Measurements from ENCODE around the gene PIP5KL1.
A peak's percentile ranks its signal among the peaks of the same experiment; 100 is the strongest.

The PIP5KL1 gene

GRCh38 chr9:127903557-127904475 is 26.8 kb downstream of the PIP5KL1 start:
- H3K4me3 ChIP-seq (replicated peaks; ENCODE audit: low read depth, low read length): peak overlapping the region; percentile 48
- H3K36me3 ChIP-seq (ENCODE audit: control insufficient read depth, insufficient read depth, low read length): peaks cover 7% of the 10 kb centered on the region
- H3K27me3 ChIP-seq (replicated peaks; ENCODE audit: control insufficient read depth, insufficient read depth, low read length): no peaks in the 10 kb centered on the region
- peak; percentile 82 for DNase-seq (ENCODE audit: extremely low read depth, insufficient read length)
- no peak for TF ChIP-seq CTCF (IDR thresholded peaks at IDR 0.05; ENCODE audit: insufficient read depth, low read length, poor library complexity, severe bottlenecking)

GRCh38 chr9:127899128-127899943 is 31.2 kb downstream of the PIP5KL1 start, which contains the start of gene ST6GALNAC6:
ST6GALNAC6 (minus strand) TSS chr9:127899603; CDS start chr9:127897981, 1,622 bp downstream.
- Histone ChIP-seq H3K4me3 (replicated peaks; ENCODE audit: low read depth, low read length) (peak within 1 kb of the TSS; percentile 89), H3K27me3 (replicated peaks; ENCODE audit: control insufficient read depth, insufficient read depth, low read length) (no peaks in the 10 kb centered on the region), H3K36me3 (ENCODE audit: control insufficient read depth, insufficient read depth, low read length) (peaks cover 16% of the 10 kb centered on the region)
- no peak for TF ChIP-seq CTCF (IDR thresholded peaks at IDR 0.05; ENCODE audit: insufficient read depth, low read length, poor library complexity, severe bottlenecking)
- peak; percentile 86 for DNase-seq (ENCODE audit: extremely low read depth, insufficient read length)

- peak overlapping the region; percentile 89 for H3K4me3 ChIP-seq (replicated peaks; ENCODE audit: low read depth, low read length)
- H3K27me3 ChIP-seq (replicated peaks; ENCODE audit: control insufficient read depth, insufficient read depth, low read length): no peaks in the 10 kb centered on the region
- peaks cover 20% of the 10 kb centered on the region for H3K36me3 ChIP-seq (ENCODE audit: control insufficient read depth, insufficient read depth, low read length)
- peak; percentile 52 for DNase-seq (ENCODE audit: extremely low read depth, insufficient read length)
- no peak for TF ChIP-seq CTCF (IDR thresholded peaks at IDR 0.05; ENCODE audit: insufficient read depth, low read length, poor library complexity, severe bottlenecking)
These were observed 32.0 kb downstream of the PIP5KL1 start for GRCh38 chr9:127898433-127899127.

DNA sequence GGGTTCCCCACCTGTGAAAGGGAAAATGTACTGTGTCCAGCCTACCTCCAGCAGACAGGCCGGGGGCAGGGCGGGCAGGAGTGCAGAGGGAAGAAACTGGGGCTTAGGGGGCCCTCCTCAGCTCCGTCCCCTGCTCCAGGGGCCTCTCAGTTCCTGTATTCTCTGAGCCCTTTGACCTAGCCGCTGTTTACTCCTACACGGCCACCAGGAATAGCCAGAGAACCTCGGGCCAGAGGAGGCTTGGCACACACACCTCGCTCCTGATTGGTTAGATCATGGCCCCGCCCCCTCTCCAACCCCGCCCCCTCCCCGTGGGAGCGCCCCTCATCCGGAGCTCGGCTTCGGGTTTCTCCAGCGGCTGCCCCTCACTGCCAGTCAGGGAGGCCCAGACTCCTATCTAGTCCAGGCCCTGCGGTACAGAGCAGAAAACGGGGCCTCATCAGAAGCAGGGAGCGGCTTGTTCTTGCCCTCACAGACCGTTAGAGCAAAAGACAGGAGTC is 33.3 kb downstream of the PIP5KL1 start:
- DNase-seq (ENCODE audit: extremely low read depth, insufficient read length): peak; percentile 51
- 0 out of 2 replicates have a peak overlapping the region, but pooled peaks have one; percentile 1 for H3K4me3 ChIP-seq (replicated peaks; ENCODE audit: low read depth, low read length)
- H3K36me3 ChIP-seq (ENCODE audit: control insufficient read depth, insufficient read depth, low read length): peaks cover 30% of the 10 kb centered on the region
- no peak for TF ChIP-seq CTCF (IDR thresholded peaks at IDR 0.05; ENCODE audit: insufficient read depth, low read length, poor library complexity, severe bottlenecking)
- no peaks in the 10 kb centered on the region for H3K27me3 ChIP-seq (replicated peaks; ENCODE audit: control insufficient read depth, insufficient read depth, low read length)

Data from GM06990 (cell line).